Activated naive CD4-positive, alpha-beta T cell treated with anti-CD3 and anti-CD28 coated beads, Interleukin-2, amount 50 U/mL, for 72 hours (primary cell): ENCODE measurements around the gene DUSP15. TPM values are rescaled to one million over a fixed set of nuclear protein-coding genes. Genes with fewer than 3 reads are reported as not detected.
A peak's percentile ranks its signal among the peaks of the same experiment; 100 is the strongest.

ENCODE experiments used
- ATAC-seq, 2 donors: fragments of 150-1000 bp; cut with Tn5 transposase; 2 replicates each; pipeline ENCODE4 v1.10.0; 2021; ENCODE audit warnings: mild to moderate bottlenecking in 2 of 2, moderate library complexity in 2 of 2
- DNase-seq, 2 donors: peaks; one replicate each; pipeline ENCODE4 v3.0.0; 2021 to 2022; ENCODE audit warnings: low spot score in 2 of 2
- H3K27ac Mint-ChIP-seq, 2 donors: one replicate each; pipeline ENCODE4 v1.8.0; 2022; ENCODE audit warnings: mild to moderate bottlenecking in 2 of 2, mixed read lengths in 2 of 2
- H3K36me3 Mint-ChIP-seq, 2 donors: one replicate each; pipeline ENCODE4 v1.8.0; 2022; ENCODE audit warnings: mixed read lengths in 2 of 2
- H3K9me3 Mint-ChIP-seq, 2 donors: one replicate each; pipeline ENCODE4 v1.8.0; 2022; ENCODE audit warnings: mixed read lengths in 2 of 2
- total RNA-seq, 2 donors: library from RNA; stranded (reverse); gene quantifications; one replicate each; pipeline ENCODE4 v1.2.3, GENCODE V29; 2022

The DUSP15 gene
- total RNA-seq, 2 donors from 2014 or later, result not detected

GRCh38 chr20:31849306-31849930, 20.9 kb downstream of the DUSP15 start:
- DNase-seq (no peak), ATAC-seq (no peak)
- no peak overlapping the region for H3K27ac Mint-ChIP-seq
- no peaks in the 10 kb centered on the region for H3K9me3 Mint-ChIP-seq
- H3K36me3 Mint-ChIP-seq, result no peaks in the 10 kb centered on the region

GRCh38 chr20:31848088-31848999, 22.0 kb downstream of the DUSP15 start:
- ATAC-seq (no peak), DNase-seq (no peak)
- Mint-ChIP-seq H3K9me3 (no peaks in the 10 kb centered on the region), H3K36me3 (no peaks in the 10 kb centered on the region), H3K27ac (no peak overlapping the region)

DNA sequence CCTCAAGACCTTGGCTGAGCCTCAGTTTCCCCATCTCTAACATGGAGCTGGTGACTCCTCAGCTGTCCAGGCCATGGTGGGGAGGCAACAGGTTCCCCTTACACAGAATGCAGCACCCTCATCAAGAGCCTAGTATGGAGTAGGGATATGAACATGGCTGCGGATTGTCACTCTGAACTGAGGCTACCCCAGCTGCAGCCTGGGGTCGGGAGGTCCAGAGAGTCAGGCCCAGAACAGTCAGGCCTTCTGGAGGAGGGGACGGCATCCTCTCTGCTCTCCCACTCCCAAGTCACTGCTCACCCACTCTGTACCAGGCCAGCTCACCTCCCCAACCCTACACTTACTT, 23.6 kb downstream of the DUSP15 start:
- H3K9me3 Mint-ChIP-seq, result no peaks in the 10 kb centered on the region
- ATAC-seq (peak in 1 of 2 donors; percentile 4), DNase-seq (no peak)
- no peak overlapping the region for H3K27ac Mint-ChIP-seq
- H3K36me3 Mint-ChIP-seq, result no peaks in the 10 kb centered on the region

GRCh38 chr20:31845300-31845863, 24.9 kb downstream of the DUSP15 start, which contains the start of gene FOXS1:
Gene FOXS1, minus strand, starts transcription at chr20:31845604. Its CDS starts 62 bp downstream, at chr20:31845542.
- ATAC-seq, result no peak
- Mint-ChIP-seq H3K9me3 (no peaks in the 10 kb centered on the region), H3K27ac (no peak within 1 kb of the TSS), H3K36me3 (no peaks in the 10 kb centered on the region)
- DNase-seq, result no peak

- H3K27ac Mint-ChIP-seq, result no peak overlapping the region
- H3K36me3 Mint-ChIP-seq, result no peaks in the 10 kb centered on the region
- ATAC-seq, result no peak
- H3K9me3 Mint-ChIP-seq, result no peaks in the 10 kb centered on the region
- DNase-seq, result no peak
Observed at GRCh38 chr20:31844737-31845299, 25.5 kb downstream of the DUSP15 start.

GRCh38 chr20:31843881-31844280, 26.4 kb downstream of the DUSP15 start:
- no peak for ATAC-seq
- Mint-ChIP-seq H3K27ac (peak overlapping the region in 1 of 2 donors; percentile 88), H3K9me3 (no peaks in the 10 kb centered on the region), H3K36me3 (no peaks in the 10 kb centered on the region)
- DNase-seq, result no peak

GRCh38 chr20:31843288-31843687, 27.0 kb downstream of the DUSP15 start:
- Mint-ChIP-seq H3K36me3 (no peaks in the 10 kb centered on the region), H3K27ac (no peak overlapping the region), H3K9me3 (no peaks in the 10 kb centered on the region)
- ATAC-seq, result no peak
- DNase-seq, result no peak

DNA sequence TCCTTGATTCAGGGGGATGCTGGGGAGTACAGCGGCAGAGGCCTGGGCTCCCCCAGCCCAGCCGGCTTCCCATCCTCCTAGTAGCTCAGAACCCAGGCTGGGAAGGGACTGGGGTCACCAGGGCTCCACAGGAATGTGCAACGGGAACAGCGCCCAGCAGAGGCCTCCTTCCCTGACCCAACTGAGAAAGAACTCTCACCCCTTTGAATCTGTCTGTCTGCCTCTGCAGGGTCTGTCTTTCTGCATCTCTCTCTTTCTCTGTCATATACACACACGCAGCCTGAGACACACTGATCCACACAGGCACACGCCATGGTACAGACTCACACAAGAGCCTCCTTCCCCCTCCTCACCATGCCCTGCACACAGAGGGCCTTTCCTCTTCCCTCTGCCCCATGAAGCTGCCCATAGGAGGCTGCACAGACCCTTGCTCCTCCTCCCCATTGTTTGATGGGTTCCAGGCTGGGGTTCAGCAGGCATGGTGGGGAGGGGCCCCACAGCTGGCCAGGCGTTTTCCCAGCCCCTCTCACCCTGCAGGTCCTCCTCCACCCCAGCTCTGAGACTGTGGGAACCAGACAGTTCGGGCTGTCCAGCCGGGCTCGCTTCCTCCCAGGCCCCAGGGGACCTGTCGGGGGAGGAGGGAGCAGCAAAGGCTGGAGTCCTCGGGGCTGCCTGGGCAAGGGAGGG, 27.7 kb downstream of the DUSP15 start:
- H3K36me3 Mint-ChIP-seq, result no peaks in the 10 kb centered on the region
- DNase-seq, result no peak
- no peaks in the 10 kb centered on the region for H3K9me3 Mint-ChIP-seq
- no peak overlapping the region for H3K27ac Mint-ChIP-seq
- ATAC-seq, result no peak

DNA sequence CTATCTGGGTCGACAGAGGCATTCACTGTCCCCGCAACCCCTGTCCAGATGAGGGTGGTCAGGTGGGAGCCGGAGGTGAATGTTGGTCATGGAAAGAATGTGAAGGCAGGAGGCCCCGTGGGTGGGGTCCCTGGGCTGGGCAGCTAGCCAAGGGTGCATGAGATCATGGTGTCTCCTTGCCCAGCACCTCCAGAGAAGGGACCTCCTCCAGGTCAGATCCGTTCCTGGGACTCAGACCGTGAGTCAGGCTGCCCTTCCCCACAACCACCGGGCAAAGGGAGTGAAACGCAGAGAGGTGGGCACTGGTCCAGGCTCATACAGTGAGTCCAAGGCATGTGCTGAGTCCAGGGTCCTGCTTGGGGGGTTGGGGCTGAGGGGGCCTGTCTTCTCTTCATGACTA, 28.4 kb downstream of the DUSP15 start:
- Mint-ChIP-seq H3K36me3 (no peaks in the 10 kb centered on the region), H3K27ac (no peak overlapping the region), H3K9me3 (no peaks in the 10 kb centered on the region)
- DNase-seq, result no peak
- ATAC-seq, result no peak

DNA sequence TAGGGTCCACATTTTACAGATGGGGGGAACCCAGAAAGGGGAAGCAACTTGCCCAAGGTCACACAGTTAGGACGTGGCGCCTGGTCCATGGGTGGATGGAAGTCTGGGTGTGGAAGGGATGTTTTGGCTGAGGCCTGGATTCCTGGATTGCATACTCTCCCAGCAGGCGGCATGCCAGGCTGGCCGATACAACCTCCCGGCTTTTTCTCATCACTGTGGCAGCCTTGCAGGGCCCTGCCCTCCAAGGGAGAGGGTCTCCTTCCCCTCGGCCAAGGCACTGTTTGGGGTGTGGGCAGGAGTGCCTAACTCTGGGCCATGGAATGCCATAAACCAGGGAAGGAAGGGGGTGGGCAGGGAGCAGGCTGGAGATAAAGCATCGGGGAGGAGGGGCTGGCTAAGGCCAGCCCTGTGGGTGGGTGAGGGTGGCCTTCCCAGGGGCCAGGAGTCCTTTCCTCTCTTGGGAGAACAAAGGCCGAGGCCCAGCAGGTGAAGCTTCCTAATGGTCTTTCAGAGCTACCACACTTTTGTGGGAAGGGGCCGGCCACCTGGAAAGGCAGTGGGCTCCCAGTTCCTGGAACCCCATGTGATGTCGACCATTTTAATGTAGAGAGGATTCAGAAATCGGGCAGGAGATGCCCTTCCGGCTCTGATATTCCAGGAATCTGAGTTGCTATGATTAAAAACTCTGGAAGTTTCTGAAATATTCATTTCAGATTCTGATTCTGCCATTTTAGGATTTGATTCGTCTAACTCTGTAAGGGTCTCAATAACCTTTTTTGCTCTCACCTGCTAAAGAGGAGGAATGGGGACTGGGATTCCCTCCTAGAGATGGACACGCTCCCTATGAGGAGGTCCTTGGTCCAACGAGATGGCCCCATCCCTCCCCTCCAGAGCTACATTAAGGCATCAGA, 29.2 kb downstream of the DUSP15 start:
- ATAC-seq, result no peak
- Mint-ChIP-seq H3K36me3 (no peaks in the 10 kb centered on the region), H3K27ac (no peak overlapping the region), H3K9me3 (no peaks in the 10 kb centered on the region)
- DNase-seq, result no peak

GRCh38 chr20:31839782-31840487, 30.4 kb downstream of the DUSP15 start:
- Mint-ChIP-seq H3K9me3 (no peaks in the 10 kb centered on the region), H3K36me3 (no peaks in the 10 kb centered on the region), H3K27ac (no peak overlapping the region)
- ATAC-seq, result no peak
- DNase-seq, result no peak

DNA sequence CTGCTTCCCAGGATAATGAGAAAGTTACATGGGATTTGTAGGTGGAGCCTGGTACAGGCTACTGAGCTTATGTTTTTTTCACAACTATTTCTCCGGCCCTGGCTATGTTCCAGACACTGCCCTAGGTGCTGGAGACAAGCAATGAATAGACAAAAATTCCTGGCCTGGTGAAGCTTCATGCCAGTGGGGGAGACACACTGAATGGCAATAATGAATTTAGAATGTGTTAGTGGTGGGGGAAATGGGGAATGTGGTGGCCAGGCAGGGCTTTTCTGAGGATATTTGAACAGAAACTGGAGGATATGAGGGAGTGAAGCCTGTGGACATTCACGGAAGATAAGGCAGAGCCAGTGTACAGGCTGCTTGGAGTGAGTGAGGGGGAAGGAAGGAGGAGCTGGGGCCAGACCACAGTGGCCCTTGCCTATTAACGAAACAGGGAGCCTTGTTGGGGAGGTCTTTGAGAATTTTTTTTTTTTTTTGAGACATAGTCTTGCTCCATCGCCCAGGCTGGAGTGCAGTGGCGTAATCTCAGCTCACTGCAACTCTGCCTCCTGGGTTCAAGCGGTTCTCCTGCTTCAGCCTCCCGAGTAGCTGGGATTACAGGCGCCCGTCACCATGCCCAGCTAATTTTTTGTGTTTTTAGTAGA, 31.6 kb downstream of the DUSP15 start:
- H3K36me3 Mint-ChIP-seq, result no peaks in the 10 kb centered on the region
- H3K27ac Mint-ChIP-seq, result no peak overlapping the region
- no peaks in the 10 kb centered on the region for H3K9me3 Mint-ChIP-seq
- DNase-seq (no peak), ATAC-seq (no peak)

DNA sequence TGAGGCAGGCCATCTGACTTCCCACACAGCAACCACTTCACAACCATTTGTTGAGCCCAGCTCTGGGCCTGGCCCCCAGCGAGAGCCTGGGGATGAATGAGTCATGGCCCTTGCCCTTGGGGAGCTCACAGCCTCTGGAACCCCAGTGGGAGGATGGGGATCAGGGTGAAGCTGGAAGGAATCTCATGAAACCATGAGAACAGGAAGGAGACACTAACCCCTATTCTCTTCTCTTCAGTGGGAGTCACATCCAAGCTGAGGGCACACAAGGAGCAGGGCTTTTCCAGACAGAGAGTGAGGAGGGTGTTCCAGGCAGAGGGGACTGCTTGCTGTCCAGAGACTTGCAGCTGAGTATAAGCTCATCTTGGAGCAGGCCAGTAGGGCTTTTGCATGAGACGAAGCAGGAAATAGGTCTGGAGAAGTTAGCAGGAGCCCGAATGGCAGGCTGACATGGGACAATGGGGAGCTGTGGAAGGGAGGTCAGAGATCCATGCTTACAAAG, 32.4 kb downstream of the DUSP15 start:
- ATAC-seq, result no peak
- no peak for DNase-seq
- Mint-ChIP-seq H3K27ac (no peak overlapping the region), H3K36me3 (no peaks in the 10 kb centered on the region), H3K9me3 (no peaks in the 10 kb centered on the region)

GRCh38 chr20:31836853-31837608, 33.3 kb downstream of the DUSP15 start:
- no peak overlapping the region for H3K27ac Mint-ChIP-seq
- H3K9me3 Mint-ChIP-seq, result no peaks in the 10 kb centered on the region
- no peak for ATAC-seq
- no peak for DNase-seq
- H3K36me3 Mint-ChIP-seq, result no peaks in the 10 kb centered on the region
